Stimulated activated CD4-positive, alpha-beta T cell treated with anti-CD3 and anti-CD28 coated beads, Interleukin-4, amount 100 ng/mL, for 24 hours (primary cell): ENCODE data around the gene NTRK3.
"Not testable (repeated sequence)": the region's sequence is repeated elsewhere in the genome, so short reads cannot be mapped to it uniquely, and the experiment has no call there.

Source experiments
- DNase-seq: peaks from one replicate; pipeline ENCODE4 v3.0.0-alpha.2; 2020

The NTRK3 gene

GRCh38 chr15:87863152-87863551 is 393.4 kb downstream of the NTRK3 start:
- DNase-seq: no peak

- DNase-seq: no peak
These were observed 395.8 kb downstream of the NTRK3 start for GRCh38 chr15:87860743-87861142.

- DNase-seq: no peak
These were observed 397.9 kb downstream of the NTRK3 start for GRCh38 chr15:87858651-87859050.

GRCh38 chr15:87851497-87851896 is 405.0 kb downstream of the NTRK3 start:
- DNase-seq: no peak

- no peak for DNase-seq
These were observed 405.6 kb downstream of the NTRK3 start for GRCh38 chr15:87850916-87851315.

- no peak for DNase-seq
These were observed 407.4 kb downstream of the NTRK3 start for GRCh38 chr15:87849181-87849580.

- no peak for DNase-seq
These were observed 408.5 kb downstream of the NTRK3 start for GRCh38 chr15:87848012-87848411.

- no peak for DNase-seq
These were observed 409.8 kb downstream of the NTRK3 start for GRCh38 chr15:87846746-87847145.

- no peak for DNase-seq
These were observed 413.2 kb downstream of the NTRK3 start for GRCh38 chr15:87843312-87843711.

- no peak for DNase-seq
These were observed 415.0 kb downstream of the NTRK3 start for GRCh38 chr15:87841426-87841998.

- DNase-seq: not testable (repeated sequence)
These were observed 420.7 kb downstream of the NTRK3 start for GRCh38 chr15:87835830-87836229.

GRCh38 chr15:87833333-87833732 is 423.2 kb downstream of the NTRK3 start:
- not testable (repeated sequence) for DNase-seq

GRCh38 chr15:87829332-87830050 is 427.0 kb downstream of the NTRK3 start:
- no peak for DNase-seq

GRCh38 chr15:87828608-87829007 is 427.9 kb downstream of the NTRK3 start:
- DNase-seq: no peak

GRCh38 chr15:87827131-87827530 is 429.4 kb downstream of the NTRK3 start:
- no peak for DNase-seq

- no peak for DNase-seq
These were observed 430.3 kb downstream of the NTRK3 start for GRCh38 chr15:87826119-87826747.

GRCh38 chr15:87818756-87819155 is 437.8 kb downstream of the NTRK3 start:
- no peak for DNase-seq

GRCh38 chr15:87817553-87817952 is 439.0 kb downstream of the NTRK3 start:
- DNase-seq: no peak

- no peak for DNase-seq
These were observed 439.7 kb downstream of the NTRK3 start for GRCh38 chr15:87816811-87817210.

- DNase-seq: no peak
These were observed 440.5 kb downstream of the NTRK3 start for GRCh38 chr15:87816016-87816415.
